Activated T-helper 1 cell treated with Interleukin-2 at 50 U/mL for 16 hours (primary cell): Measurements from ENCODE around the gene UPK2.
A peak's percentile ranks its signal among the peaks of the same experiment; 100 is the strongest.

Experiments used
- DNase-seq: peaks from one replicate; pipeline ENCODE4 v3.0.0-alpha.2; 2020; ENCODE audit warnings: low read depth

UPK2 gene

DNA sequence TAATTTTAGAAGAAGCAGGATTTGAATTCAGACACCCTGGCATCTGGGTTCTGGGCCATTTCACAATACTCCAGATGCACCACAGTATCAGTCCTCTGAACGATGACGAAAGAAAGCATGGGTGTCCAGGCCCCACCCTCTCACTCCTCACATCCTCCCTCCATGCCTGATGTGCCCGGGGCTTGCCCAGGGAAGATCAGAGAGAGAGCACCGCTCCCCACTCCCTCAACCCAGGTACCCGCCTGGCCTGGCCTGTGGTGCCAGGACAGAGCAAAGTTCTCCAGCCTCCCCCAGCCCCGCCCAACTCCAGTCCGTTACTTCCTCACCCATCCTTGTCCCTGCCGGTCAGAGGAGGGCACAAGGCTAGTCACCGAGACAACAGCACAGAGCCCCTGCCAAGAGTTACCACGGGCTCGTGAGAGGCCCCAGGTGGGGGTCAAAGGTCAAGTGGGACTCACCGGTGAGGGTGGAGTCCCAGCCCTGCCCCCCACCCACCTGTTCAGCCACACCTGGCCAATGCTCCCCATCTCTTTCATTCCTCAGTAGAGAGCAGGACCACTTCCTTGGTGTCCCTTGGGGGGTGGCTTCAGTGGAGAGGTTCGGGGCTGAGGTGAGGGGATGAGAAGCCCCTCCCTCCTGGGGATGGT is 38.5 kb upstream of the UPK2 start:
- no peak for DNase-seq

DNA sequence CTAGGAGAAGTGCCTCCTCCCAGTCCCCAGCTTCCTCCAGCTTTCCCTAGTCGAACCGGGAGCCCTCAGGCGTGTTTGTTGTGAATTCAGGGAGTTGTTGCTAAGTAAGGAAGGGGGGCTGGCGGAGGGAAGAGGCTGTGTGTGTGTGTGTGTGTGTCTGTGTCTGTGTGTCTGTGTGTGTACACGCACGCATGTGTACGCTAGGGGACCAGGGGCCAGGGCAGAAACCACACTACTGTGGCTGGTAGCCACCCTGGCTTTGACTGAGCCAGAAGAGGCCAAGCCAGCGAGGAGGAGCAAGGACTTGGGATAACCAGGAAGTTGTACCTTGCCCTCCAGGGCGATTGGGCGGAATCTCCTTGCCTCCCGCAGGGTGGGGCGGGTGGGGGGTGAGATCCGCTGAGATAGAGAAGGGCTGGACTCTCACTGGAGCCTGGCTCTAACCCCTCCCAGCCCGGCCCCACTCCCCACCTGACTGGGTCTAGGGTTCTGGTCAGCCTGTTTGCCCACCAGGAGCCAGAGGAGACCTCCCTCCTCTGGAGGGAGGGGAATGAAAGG is 37.9 kb upstream of the UPK2 start:
- DNase-seq = no peak

DNA sequence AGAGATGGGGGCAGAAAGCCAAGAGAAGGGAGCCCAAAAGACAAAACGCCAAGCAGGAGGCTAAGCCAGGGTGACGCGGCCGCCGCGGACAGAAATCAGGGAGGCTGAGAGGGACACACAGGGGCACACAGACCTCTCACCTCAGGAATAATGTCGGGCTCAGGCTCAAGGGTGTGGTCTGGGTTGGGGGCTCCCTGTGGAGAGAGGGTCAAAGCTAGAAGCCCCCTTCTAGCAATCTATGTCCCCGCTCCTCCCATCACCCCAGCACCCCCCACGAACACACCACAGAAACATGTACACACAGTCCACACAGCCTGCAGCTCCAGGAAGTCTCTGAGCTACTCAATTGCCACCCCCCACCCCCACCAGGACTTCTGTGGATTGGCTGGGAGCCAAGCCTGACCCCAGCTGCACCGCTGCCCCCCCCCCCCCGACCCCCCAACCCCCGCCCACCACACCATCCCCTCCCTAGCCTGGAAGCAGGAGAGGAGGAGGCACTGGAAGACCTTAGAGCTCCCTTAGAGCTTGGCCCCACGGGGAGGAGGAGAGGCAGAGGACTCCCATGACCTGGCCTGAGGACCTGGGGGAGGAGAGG is 37.3 kb upstream of the UPK2 start:
- DNase-seq = no peak

DNA sequence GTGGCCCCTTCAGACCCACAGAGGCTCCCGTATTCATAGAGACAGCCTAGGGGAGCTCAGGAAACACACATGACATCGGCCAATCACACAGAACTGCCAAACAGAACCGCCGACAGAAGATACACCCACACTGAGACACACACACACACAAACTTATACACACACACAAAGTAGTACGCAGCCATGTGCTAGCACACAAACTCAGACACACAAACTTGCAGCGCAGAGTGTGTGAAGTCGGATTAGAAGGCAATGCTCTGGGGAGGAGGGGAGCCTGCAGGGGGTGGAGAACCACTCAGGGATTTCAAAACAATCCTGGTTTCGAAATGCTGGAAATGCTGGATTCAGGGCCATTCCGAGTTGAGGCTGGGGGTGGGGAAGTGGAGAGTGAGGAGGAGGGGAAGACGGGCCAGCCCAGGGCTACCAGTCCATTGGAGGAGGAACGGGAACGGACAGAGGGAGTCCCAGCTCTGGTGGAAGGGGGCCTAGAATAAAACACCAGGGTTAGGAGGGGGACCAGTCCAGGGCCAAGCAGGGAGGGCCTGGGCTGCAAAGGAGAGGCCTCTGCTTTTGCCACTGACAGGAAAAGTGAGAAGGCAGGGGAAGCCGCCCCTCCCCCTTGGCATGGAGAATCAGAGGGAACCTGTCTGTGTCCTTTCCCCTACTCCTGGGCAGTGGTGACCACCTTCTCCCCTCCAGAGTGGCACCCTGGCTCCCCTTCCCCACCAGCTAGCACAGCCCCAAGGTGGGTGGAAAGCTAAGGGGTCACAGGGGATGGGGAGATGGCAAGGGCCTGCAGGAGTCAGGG is 34.8 kb upstream of the UPK2 start:
- no peak for DNase-seq

DNA sequence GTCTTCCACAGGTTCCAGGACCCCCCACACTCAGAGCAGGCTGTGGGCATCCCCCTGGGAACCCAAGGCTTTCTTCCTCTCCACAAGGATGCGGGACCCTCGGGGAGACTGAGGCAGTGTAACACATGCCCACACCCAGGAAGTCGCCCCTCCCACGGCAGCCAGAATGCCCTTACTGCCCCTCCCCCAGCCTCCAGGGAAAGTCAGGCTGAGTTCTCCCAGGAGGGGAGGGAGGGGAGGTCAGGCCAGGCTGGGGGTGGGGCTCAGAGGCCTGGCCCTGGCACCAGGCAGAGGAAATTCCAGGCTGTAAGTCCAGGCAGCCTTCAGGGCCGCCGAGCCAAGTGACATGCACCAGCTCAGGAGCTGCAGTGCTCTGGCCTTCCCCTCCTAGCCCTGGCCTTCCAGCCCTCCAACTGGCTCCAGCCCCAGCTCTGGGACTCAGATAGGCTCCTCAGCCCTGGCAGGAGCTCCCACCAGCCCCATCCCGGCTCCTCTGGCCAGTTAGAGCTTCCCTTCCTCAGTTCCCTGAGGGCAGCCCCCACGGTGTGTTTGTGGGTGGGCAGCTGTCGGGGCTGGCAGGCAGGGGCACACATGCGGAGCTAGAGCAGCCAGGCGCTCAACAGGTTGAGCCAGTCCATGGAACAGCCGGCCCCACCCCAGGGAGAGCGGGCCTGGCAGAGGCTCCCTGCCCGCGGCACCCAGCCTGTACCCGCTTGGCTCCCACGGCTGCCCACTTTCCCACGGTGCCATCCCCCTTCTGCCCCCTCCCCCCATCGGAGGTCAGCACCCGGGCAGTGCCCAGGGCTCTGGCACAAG is 34.0 kb upstream of the UPK2 start:
- no peak for DNase-seq

DNA sequence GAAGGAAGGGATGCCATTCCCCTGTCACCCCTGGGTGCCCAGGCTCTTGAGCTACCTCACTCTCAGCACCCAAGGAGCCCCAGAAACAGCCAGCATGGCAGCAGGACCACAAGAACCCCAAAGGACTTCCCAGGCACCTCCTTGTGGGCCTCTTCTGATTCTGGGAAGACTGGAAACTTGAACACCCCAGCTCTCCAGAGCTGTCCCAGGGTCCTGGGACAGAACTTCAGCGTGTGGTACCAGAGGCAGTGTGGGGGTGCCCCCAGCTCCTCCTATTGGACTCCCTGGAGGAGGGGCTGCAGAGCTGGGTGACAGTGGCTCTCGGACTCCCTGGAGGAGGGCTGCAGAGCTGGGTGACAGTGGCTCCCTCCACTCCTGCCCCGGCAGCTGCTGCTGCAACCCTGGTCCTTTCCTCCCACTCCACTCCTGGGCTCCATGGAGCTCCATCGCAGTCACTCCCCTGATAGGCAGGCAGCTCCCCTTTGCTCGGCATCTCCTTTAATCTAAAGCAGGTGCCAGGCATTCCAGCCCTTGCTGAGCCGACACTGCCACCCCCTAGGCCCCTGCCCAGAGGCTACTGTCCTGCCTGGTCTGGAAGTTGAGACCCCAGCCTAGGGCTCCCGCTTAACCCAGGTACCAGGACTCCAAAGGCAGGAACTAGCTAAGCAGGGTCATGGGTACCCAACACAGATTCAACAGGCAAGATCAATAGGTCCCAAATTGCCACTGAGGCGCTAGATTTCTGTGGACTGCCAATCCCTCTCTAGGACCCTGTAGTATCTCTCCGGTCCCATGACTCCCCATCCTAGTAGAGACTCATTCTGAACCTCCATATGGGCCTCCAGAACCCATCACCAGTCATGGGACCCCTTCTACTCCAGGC is 33.1 kb upstream of the UPK2 start:
- DNase-seq = no peak

DNA sequence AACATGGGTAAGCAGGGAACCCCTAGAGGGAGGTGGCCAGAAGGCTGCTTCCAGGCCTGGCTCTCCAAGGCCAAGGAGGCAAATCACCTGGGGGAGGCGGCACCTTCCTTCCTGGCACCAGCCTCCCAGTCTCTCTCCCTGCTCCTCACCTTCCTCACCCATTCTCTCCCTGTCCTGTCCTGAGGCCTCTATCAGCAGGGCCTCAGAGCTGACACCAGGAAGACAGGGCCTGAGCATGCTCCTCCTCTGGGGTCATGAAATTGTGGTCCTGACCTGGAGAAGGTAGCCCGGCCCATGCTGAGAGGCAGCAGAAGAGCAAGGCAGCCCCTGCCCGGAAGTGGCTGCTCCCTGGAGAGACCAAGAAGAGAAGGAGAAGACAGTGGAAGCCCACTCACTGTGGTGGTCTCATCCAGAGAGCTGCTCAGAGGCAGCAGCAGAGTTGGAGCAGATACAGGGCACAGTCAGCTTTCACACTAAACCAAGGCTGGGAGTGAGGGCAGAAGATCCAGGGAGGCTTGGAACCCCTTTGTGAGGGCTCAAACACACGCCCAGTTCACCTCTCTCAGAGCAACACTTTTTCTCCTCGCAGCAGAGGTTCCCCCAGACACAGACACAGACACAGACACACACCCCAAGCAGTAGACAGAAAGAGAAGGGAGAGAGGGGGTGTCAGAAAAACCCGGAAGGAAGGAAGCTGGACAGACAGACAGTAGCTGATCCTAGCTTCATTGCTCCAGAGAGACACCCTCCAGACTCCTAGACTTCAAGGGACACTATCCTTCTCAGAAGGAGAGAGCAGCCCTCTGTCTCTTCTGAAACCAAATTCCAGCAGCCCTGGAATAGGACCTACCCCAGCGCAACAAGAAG is 32.1 kb upstream of the UPK2 start:
- DNase-seq = no peak

DNA sequence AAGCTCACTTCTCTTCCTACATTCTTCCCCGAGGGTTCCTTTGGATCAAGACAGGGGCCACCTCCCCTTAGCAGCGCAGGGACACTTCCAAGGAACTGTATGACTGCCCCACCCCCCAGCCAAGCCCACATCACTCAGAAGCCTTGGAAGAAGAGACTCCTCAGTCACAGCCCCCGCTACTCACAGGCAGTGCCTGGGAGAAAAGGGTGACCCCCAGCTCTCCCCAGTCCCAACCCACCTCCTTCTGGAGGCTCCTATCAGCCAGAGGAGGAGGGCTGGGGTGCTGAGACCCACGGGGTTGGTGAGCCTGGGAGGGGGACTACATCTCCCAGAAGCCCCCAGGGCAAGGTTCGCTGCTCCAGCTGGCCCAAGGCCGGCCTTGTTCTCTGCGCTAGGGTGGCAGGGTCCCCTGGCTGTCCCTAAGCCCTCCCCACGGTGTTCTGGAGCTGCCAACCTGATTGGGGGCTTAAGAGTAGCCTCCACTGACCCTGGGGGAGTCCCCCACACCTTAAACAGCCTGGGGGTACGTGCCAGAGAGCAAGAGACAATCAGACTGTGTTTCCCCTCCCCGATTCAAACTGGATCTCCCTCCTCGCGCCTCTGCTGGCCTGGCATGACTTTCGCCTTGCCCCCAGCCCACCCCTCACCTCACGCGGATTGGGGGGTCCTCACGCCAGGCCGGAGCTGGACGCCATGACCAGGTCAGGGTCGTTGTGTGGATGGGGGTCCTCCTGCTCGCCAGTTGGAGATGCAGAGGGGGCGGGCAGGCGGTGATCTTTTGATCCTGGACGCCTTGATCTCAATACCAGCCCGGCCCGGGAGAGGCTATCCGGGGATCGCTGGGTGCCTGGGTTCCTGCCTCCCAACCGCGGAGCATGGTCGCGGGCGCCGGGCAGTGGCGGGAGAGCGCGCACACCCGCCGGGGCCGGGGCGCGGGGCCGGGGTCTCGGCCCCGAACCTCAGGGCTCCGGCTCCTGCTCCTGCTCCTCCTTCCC is 31.2 kb upstream of the UPK2 start:
- DNase-seq = no peak

DNA sequence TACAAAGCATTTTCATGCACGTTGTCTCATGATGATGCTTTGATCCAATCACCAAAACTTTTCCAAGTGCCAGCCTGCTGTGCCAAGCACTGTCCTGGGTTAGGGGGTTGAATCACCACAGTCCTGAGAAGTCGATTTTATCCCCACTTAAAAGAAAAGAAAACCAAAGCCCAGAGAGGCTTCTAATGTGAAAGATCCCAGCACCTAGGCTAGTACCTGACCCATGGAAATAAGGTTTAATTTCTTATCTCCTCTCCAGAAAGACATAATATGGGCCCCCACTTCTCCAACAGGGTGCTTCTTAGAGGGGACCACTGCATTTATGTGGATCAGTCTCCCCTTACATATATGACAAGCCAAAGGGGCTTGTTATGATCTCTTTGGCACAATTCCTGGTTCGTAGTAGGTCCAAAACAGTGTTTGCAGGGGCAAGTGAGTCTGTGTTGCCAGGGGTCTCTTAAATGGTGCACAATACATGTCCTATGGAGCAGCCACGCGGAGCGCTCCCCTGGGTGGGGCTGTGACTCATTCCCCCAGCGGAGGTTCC is 28.5 kb upstream of the UPK2 start:
- DNase-seq = no peak

DNA sequence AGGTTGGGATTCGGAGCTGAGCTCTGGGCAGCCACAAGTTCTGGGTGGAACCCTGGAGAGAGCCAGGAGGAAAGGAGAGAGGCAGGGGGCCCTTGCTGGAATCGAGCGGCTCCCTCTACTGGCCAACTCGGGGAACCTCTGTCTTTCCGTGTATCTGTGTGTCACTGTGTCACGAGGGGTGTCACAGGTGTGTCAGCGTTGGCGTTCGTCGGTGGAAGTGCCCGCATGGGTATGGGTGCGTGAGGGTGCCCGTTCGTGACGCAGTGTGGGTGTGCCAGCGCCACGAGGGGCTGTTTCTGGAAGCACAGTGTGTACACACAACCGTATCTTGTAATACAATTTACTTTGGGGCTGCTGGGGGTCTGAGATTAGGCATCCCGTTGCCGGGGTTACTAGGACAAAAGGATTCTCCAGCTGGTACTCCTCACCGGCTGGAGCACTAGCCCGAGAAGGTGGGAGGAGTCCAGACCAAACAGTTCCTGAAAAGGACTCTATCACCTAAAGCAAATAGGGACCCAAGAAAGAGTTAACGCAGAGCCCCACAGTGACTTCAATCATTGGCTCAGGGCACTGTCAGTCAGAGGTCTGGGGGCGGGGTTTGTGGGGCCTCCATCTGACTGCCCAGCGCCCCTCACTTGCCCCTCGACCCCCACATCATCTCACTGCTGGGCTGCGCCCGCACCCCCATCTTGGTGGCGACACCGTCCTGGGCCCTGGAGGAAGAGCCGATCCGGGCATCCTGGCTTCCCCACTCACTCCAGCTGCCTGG is 27.8 kb upstream of the UPK2 start:
- DNase-seq = peak; percentile 85

DNA sequence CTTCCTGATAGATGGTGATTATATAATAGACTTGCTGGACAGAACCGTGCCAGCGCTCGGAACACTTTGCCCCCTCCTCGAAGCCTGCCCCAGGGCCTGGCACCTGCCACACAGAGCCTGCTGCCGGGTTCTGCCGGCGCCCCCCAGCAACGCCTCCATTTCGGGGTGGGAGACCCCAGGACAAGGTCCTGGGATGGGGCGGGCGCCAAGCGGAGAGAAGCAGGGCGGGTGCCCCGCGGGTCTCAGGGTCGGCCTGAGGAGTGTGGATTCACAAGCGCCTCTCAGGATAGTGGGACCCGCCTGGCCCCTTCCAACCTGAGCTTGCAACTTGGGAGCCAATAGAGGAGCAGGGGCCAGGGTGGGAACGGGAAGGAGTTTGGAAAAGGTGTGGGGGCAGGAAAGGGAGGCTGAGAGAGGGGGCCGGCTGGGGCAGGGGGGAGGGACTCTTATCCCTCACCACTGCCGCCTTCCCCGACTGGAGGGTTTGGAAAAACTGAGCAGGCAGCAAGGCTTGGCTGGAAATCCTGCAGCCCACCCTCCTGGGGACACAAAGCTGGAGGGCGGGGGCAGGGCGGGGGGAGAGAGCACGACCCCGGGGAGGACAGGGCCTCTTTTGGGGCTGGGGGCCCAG is 27.1 kb upstream of the UPK2 start:
- no peak for DNase-seq

DNA sequence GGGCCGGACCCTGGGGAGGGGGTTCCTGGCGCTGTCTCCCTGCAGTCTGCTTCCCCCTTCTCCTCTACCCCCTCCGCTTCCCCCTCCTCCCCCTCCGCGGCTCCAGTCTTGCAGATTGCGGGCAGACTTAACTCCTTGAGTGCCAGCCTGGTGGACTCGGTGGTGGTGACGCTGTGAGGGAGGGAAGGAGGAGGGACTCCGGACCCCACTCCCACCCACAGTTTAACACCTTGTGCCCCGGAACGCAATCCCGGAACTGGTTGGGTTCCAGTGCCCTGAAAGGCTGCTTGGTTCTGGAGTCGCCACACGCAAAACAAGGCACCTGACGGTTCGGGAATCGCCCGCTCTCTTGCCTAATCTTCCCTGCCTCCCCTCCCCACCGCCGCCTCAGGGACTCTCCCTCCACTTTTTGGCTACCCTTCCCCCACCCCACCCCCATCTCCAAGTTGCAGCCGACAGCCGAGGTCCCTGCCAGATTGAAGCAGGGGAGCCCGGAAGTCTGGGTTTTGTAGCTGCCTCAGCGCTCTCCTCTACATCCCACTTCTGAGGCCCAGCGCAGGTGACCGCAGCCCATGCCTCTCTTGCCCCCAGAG is 26.5 kb upstream of the UPK2 start:
- peak; percentile 68 for DNase-seq

DNA sequence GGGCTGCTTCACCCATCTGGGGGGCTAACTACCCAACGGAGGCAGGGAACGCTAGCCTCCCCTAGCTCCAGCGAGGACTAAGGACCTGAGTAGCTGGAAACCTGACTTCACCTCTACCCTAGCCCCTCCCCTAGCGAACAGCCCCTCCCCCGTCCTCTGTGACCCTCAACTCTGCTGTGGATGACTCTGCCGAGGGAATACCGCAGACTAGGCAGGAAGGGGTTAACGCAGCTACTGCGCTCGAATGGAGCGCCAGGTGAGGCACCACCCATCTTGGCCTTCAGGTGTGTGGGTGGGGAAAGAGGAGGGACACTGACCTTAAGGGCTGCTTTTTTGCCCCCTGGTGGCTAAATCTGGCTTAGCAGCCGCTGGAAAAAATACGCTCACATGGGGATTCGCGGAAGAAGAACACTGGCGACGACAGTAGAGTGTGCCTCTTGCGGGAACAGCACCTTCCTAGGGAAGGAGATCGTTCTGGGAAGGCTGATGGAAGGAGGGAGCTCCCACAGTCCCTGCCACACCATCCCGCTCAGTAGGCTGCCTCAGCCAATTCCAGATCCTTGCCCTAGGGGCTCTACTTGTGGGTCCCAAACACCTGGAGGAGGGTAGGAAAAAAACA is 25.9 kb upstream of the UPK2 start:
- peak; percentile 74 for DNase-seq

DNA sequence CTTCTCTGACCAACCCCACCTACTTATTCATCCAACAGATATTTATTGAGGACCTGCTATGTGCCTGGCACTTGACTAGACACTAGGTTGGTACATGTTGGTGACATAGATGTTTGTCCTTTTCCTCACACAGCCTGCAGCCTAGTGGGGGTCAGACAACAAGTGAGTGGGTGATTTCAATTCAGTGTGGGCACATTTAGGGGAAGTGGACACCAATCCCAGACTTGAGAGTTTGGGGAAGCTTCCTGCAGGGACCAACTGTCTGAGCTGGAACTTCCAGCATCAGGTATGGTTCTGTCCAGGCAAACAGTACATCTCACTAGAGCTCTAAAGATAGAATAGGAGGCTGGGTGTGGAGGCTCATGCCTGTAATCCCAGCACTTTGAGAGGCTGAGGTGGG is 24.5 kb upstream of the UPK2 start:
- DNase-seq = no peak

DNA sequence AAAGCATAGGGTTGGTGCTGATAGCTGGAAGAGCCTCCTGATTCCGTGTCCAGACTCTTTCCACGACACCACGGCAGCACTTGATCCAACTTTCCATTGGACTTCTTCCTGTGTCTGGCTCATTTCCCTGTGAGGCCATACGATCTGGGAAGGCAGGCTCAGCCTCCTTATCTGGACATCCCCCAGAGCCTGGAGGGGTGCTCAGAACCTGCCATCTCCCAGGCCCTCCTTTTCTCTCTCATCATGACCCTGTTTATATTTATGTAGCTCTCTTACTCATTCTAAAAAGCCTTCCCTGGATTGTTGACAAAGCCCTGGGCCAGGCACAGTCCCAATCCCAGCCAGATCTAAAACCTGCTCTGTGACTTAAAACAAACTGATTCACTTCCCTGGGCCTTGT is 22.6 kb upstream of the UPK2 start:
- no peak for DNase-seq

DNA sequence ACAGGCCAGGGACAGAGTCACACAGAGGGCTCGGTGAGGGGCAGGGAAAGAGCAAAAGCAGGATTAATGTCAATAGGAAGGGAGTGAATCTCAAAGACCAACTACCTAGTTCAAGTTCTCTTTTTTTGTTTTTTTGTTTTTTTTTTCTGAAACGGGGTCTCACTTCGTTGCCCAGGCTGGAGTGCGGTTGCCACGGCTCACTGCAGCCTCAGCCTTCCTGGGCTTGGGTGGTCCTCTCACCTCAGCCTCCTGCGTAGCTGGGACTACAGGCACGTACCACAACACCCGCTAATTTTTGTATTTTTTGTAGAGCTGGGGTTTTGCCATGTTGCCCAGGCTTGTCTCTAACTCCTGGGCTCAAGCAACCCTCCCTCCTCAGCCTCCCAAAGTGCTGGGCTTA is 20.7 kb upstream of the UPK2 start:
- no peak for DNase-seq
